ENCODE measurements around the gene MUC22. TPM values are rescaled to one million over a fixed set of nuclear protein-coding genes. Genes with fewer than 3 reads are reported as not detected.
"Not testable (repeated sequence)": the region's sequence is repeated elsewhere in the genome, so short reads cannot be mapped to it uniquely, and the experiment has no call there.

The MUC22 gene
- polyA plus RNA-seq, 2 of the 4 experiments (the other 2 are of a cell fraction) = not detected

DNA sequence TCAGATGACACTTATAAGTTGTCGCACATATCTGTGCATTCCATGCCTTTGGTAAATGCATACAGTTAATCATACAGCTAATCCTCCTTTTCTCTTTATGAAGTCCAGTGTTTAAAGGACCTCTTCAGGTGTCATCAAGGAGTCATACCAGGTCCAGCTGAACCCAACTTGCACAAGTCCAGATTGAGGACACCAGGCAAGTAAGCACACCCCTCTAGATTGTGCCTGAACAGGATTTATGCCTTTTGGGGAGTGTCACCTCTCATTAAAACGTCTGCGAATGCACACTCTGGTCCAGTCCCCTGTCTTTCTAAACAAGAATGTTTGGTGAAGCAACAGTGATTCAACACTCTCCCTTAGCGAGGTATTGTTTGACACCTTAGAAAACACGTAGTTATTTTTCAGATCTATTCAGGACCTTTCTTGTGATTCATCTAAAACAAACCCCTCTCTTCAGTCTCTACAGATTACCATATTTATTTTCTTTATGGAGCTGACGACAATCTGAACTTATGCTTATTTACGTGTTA is 53.7 kb downstream of the MUC22 start (continued):
- TF ChIP-seq HOXB5 (CRISPR knock-in tag; IDR thresholded peaks at IDR 0.05) = no peak
- TF ChIP-seq PHF8 (IDR thresholded peaks at IDR 0.05; ENCODE audit: borderline replicate concordance, low read depth) = no peak
- no peak for TF ChIP-seq RFX5 (IDR thresholded peaks at IDR 0.05)
- TF ChIP-seq POLR2AphosphoS2 (conservative IDR thresholded peaks at IDR 0.05; ENCODE audit: low read length) = no peak
- TF ChIP-seq CBX8 (IDR thresholded peaks at IDR 0.05) = no peak
- no peak for TF ChIP-seq CBX2 (IDR thresholded peaks at IDR 0.05; ENCODE audit: borderline replicate concordance, low read depth)
- TF ChIP-seq REST (IDR thresholded peaks at IDR 0.05) = no peak
- no peak for TF ChIP-seq RNF2 (IDR thresholded peaks at IDR 0.05; ENCODE audit: borderline replicate concordance, low read depth)

GRCh38 chr6:31065556-31065955 is 55.3 kb downstream of the MUC22 start:
- CTCF ChIA-PET = interaction anchor here (8.3 kb wide), 1 partner anchor 150 kb away, joined by 143 read pairs; the partner anchor contains the start of gene VARS2
- H3K27ac ChIP-seq = no peak overlapping the region
- H3K4me1 ChIP-seq = no peaks in the 10 kb centered on the region
- FAIRE-seq = no peak
- WGBS (ENCODE audit: missing lambda C conversion rate) = 61% methylated on average over 2 of the region's 2 CpGs
- no peaks in the 10 kb centered on the region for H3K9me3 ChIP-seq
- H3K4me2 ChIP-seq = no peak overlapping the region
- no peak for DNase-seq (ENCODE audit: low read depth in 1 of 2, low spot score in 1 of 2)
- ATAC-seq = no peak
- H3K4me3 ChIP-seq = no peak overlapping the region
- TF ChIP-seq EHF (CRISPR knock-in tag; IDR thresholded peaks at IDR 0.05) (no peak), HOXA7 (CRISPR knock-in tag; IDR thresholded peaks at IDR 0.05) (no peak)
- TF ChIP-seq, protein P1, sequence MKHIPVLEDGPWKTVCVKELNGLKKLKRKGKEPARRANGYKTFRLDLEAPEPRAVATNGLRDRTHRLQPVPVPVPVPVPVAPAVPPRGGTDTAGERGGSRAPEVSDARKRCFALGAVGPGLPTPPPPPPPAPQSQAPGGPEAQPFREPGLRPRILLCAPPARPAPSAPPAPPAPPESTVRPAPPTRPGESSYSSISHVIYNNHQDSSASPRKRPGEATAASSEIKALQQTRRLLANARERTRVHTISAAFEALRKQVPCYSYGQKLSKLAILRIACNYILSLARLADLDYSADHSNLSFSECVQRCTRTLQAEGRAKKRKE (CRISPR knock-in tag; IDR thresholded peaks at IDR 0.05; ENCODE audit: low read depth) = no peak
- POLR2A ChIA-PET = no interaction called here

- FAIRE-seq; DNase-seq (ENCODE audit: low read depth in 1 of 2, low spot score in 1 of 2); H3K4me1 ChIP-seq; ATAC-seq; H3K27ac ChIP-seq; H3K4me3 ChIP-seq; H3K4me2 ChIP-seq; POLR2A ChIA-PET; H3K9me3 ChIP-seq: not testable (repeated sequence)
- CTCF ChIA-PET = interaction anchor here (1.1 to 8.3 kb wide), 2 partner anchors 13 to 152 kb away, joined by 3 to 143 read pairs; partner anchors contain the start of gene VARS2
- 100% methylated on average over 2 of the region's 32 CpGs for WGBS (ENCODE audit: missing lambda C conversion rate)
These were observed 56.8 kb downstream of the MUC22 start for GRCh38 chr6:31067028-31067427.

- H3K27ac ChIP-seq; ATAC-seq; H3K4me3 ChIP-seq; H3K9me3 ChIP-seq; H3K4me2 ChIP-seq; FAIRE-seq; DNase-seq (ENCODE audit: low read depth in 1 of 2, low spot score in 1 of 2); POLR2A ChIA-PET: not testable (repeated sequence)
- CTCF ChIA-PET = interaction anchor here (1.1 to 8.3 kb wide), 14 partner anchors 7 to 338 kb away, joined by 3 to 143 read pairs (median 6); partner anchors contain the start of genes GTF2H4, MUC22, MUCL3 and SFTA2
- WGBS (ENCODE audit: missing lambda C conversion rate) = 82% methylated on average over 6 of the region's 11 CpGs
- peaks cover 11% of the 10 kb centered on the region for H3K4me1 ChIP-seq
These were observed 57.8 kb downstream of the MUC22 start for GRCh38 chr6:31067891-31068668.

All from A549 (cell line).